H9 (cell line): ENCODE data around the gene LAMTOR4. TPM values are rescaled to one million over a fixed set of nuclear protein-coding genes. Genes with fewer than 3 reads are reported as not detected.

Experiments used
- DNase-seq: peaks from one replicate; pipeline ENCODE4 v3.0.0-alpha.2; 2017
- H2AFZ ChIP-seq: one replicate; pipeline ENCODE4 v1.6.1; 2013; ENCODE audit warnings: mild to moderate bottlenecking, low read length, control low read depth, moderate library complexity
- H2AK5ac ChIP-seq: 2 replicates; pipeline ENCODE4 v1.6.1; 2013; ENCODE audit warnings: low read length, control low read depth, mixed read lengths; ENCODE audit not compliant: insufficient read length
- H2BK120ac ChIP-seq: one replicate; pipeline ENCODE4 v1.6.1; 2013; ENCODE audit warnings: low read depth, mild to moderate bottlenecking, low read length, control low read depth, inconsistent platforms; ENCODE audit not compliant: poor library complexity, severe bottlenecking
- H2BK12ac ChIP-seq: 2 replicates; pipeline ENCODE4 v1.6.1; 2013; ENCODE audit warnings: low read length, control low read depth, mixed read lengths, low read depth; ENCODE audit not compliant: insufficient read length
- H2BK15ac ChIP-seq: 2 replicates; pipeline ENCODE4 v1.6.1; 2013; ENCODE audit warnings: low read depth, low read length, control low read depth
- H2BK20ac ChIP-seq: one replicate; pipeline ENCODE4 v1.6.1; 2013; ENCODE audit warnings: low read depth, mild to moderate bottlenecking, low read length, control low read depth, inconsistent platforms; ENCODE audit not compliant: poor library complexity, severe bottlenecking
- H2BK5ac ChIP-seq: 2 replicates; pipeline ENCODE4 v1.6.1; 2013; ENCODE audit warnings: low read length, control low read depth, mixed read lengths; ENCODE audit not compliant: insufficient read length
- H3K14ac ChIP-seq: 2 replicates; pipeline ENCODE4 v1.6.1; 2013; ENCODE audit warnings: low read length, control low read depth; ENCODE audit not compliant: insufficient read depth
- H3K18ac ChIP-seq: 2 replicates; pipeline ENCODE4 v1.6.1; 2013; ENCODE audit warnings: low read depth, mild to moderate bottlenecking, mixed read lengths, low read length, control low read depth; ENCODE audit not compliant: insufficient read length
- H3K23ac ChIP-seq: 2 replicates; pipeline ENCODE4 v1.6.1; 2013; ENCODE audit warnings: low read length, control low read depth, mixed read lengths, low read depth; ENCODE audit not compliant: insufficient read length
- H3K23me2 ChIP-seq: 2 replicates; pipeline ENCODE4 v1.6.1; 2013; ENCODE audit warnings: low read depth, mild to moderate bottlenecking, mixed read lengths, low read length, control low read depth; ENCODE audit not compliant: insufficient read length, poor library complexity, severe bottlenecking
- H3K27ac ChIP-seq: 2 replicates; pipeline ENCODE4 v1.5.1; 2013; ENCODE audit warnings: low read length, control low read depth, mixed read lengths, low read depth; ENCODE audit not compliant: insufficient read length
- H3K27me3 ChIP-seq: 2 replicates; pipeline ENCODE4 v1.6.1; 2013; ENCODE audit warnings: low read length, control low read depth, inconsistent platforms; ENCODE audit not compliant: insufficient read depth
- H3K4ac ChIP-seq: 2 replicates; pipeline ENCODE4 v1.6.1; 2013; ENCODE audit warnings: low read depth, mild to moderate bottlenecking, control low read depth, inconsistent platforms, low read length, moderate library complexity
- H3K4me1 ChIP-seq: 2 replicates; pipeline ENCODE4 v1.6.1; 2013; ENCODE audit warnings: low read length, control low read depth, inconsistent platforms; ENCODE audit not compliant: insufficient read depth
- H3K4me2 ChIP-seq: 2 replicates; pipeline ENCODE4 v1.6.1; 2013; ENCODE audit warnings: low read length, control low read depth, mixed read lengths; ENCODE audit not compliant: insufficient read length, insufficient read depth
- H3K56ac ChIP-seq: 2 replicates; pipeline ENCODE4 v1.6.1; 2013; ENCODE audit warnings: low read depth, mild to moderate bottlenecking, mixed read lengths, low read length, control low read depth; ENCODE audit not compliant: insufficient read length
- H3K79me1 ChIP-seq: 2 replicates; pipeline ENCODE4 v1.6.1; 2013; ENCODE audit warnings: low read depth, mild to moderate bottlenecking, moderate library complexity, low read length, control low read depth, inconsistent platforms; ENCODE audit not compliant: insufficient read depth, poor library complexity, severe bottlenecking
- H3K79me2 ChIP-seq: 2 replicates; pipeline ENCODE4 v1.6.1; 2013; ENCODE audit warnings: low read length, control low read depth, inconsistent platforms; ENCODE audit not compliant: insufficient read depth
- H3K9ac ChIP-seq: 2 replicates; pipeline ENCODE4 v1.6.1; 2013; ENCODE audit warnings: low read length, control low read depth, mixed read lengths; ENCODE audit not compliant: insufficient read length; ENCODE audit errors: extremely low read depth
- H3K9me3 ChIP-seq: one replicate; pipeline ENCODE4 v1.6.1; 2013; ENCODE audit warnings: low read depth, low read length, inconsistent platforms; ENCODE audit not compliant: control insufficient read depth
- H3T11ph ChIP-seq: one replicate; pipeline ENCODE4 v1.6.1; 2013; ENCODE audit warnings: mild to moderate bottlenecking, low read length, control low read depth, inconsistent platforms
- H4K20me1 ChIP-seq: one replicate; pipeline ENCODE4 v1.6.1; 2013; ENCODE audit not compliant: control insufficient read depth, insufficient read length, insufficient read depth
- H4K5ac ChIP-seq: 2 replicates; pipeline ENCODE4 v1.6.1; 2013; ENCODE audit warnings: low read depth, mild to moderate bottlenecking, mixed read lengths, low read length, control low read depth; ENCODE audit not compliant: insufficient read length
- H4K8ac ChIP-seq: replicated peaks from 2 replicates; pipeline ENCODE4 v1.6.1; 2013; ENCODE audit warnings: low read length, control low read depth, mixed read lengths, low read depth; ENCODE audit not compliant: insufficient read length
- H4K91ac ChIP-seq: 2 replicates; pipeline ENCODE4 v1.6.1; 2013; ENCODE audit warnings: low read depth, mild to moderate bottlenecking, moderate library complexity, mixed read lengths, low read length, control low read depth; ENCODE audit not compliant: insufficient read length
- H3K27ac Mint-ChIP-seq, 3 experiments: 2 replicates in 2 of 3; 3 replicates in 1 of 3; pipeline ENCODE4 v1.8.0; 2020 to 2021; ENCODE audit warnings: mixed read lengths in 3 of 3, mild to moderate bottlenecking in 1 of 3, moderate library complexity in 1 of 3
- H3K27me3 Mint-ChIP-seq: 2 replicates; pipeline ENCODE4 v1.8.0; 2021; ENCODE audit warnings: low read depth, mild to moderate bottlenecking, moderate library complexity, mixed read lengths
- H3K36me3 Mint-ChIP-seq, 3 experiments: 2 replicates in 2 of 3; 3 replicates in 1 of 3; pipeline ENCODE4 v1.8.0; 2020 to 2021; ENCODE audit warnings: low read depth in 3 of 3, mixed read lengths in 3 of 3; ENCODE audit not compliant: insufficient read depth in 1 of 3
- H3K4me1 Mint-ChIP-seq, 2 experiments: 2 replicates each; pipeline ENCODE4 v1.8.0; 2020; ENCODE audit warnings: mixed read lengths in 2 of 2
- H3K4me3 Mint-ChIP-seq, 2 experiments: 2 replicates in 1 of 2; 3 replicates in 1 of 2; pipeline ENCODE4 v1.8.0; 2020 to 2021; ENCODE audit warnings: mild to moderate bottlenecking in 2 of 2, mixed read lengths in 2 of 2, moderate library complexity in 1 of 2
- H3K9me3 Mint-ChIP-seq, 2 experiments: 2 replicates in 1 of 2; 3 replicates in 1 of 2; pipeline ENCODE4 v1.8.0; 2020; ENCODE audit warnings: mild to moderate bottlenecking in 2 of 2, mixed read lengths in 2 of 2, moderate library complexity in 1 of 2
- WGBS: extraction: QIAGEN DNeasy Blood & Tissue Kit; methylation state at CpG from one replicate; pipeline ENCODE4 v1.1.7; 2013; ENCODE audit warnings: missing lambda C conversion rate, low lambda C conversion rate, mixed read lengths; ENCODE audit not compliant: insufficient read length; ENCODE audit errors: extremely low coverage; 5-methylcytosine and 5-hydroxymethylcytosine counted together
- total RNA-seq: library from RNA; stranded (reverse); gene quantifications from 2 replicates; pipeline ENCODE4 v1.2.1, GENCODE V29; 2021
- TF ChIP-seq, protein P1 (sequence below): fragments of 200-600 bp; sonication (generic); conservative IDR thresholded peaks from 3 replicates; pipeline ENCODE4 v1.8.0; 2021; ENCODE audit warnings: antibody characterized with exemption, mild to moderate bottlenecking

LAMTOR4 gene
- total RNA-seq, 1 experiment from 2014 or later = 179 TPM

DNA sequence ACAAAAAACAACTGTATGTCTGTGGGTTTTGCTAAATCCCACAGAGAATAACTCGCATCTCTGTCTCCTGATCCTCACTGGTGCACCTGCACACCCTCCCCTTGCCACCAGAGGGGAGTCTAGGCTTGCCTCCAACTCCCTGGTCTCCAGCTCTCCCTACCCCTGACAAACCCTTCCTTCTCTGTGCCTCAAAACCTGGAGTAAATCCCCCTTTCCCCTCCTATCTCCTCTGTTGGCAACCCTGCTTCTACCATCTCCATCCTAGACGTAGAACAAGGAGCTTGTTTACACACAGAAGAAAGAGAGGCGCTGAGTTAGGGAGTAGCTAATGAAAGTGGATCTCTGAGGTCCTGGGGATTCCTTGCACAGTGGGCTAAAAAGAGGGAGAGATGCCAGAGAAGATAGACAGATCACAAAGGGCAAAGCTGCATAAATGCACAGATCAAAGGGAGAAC lies 16.0 kb upstream of the LAMTOR4 start:
- Histone ChIP-seq H2BK12ac (no peak overlapping the region), H3K27ac (no peak overlapping the region), H4K20me1 (no peaks in the 10 kb centered on the region), H3K23ac (no peak overlapping the region), H3K23me2 (peaks cover 4% of the 10 kb centered on the region), H2BK20ac (no peak overlapping the region), H4K5ac (no peak overlapping the region), H3K18ac (no peak overlapping the region), H2AFZ (peak overlapping the region; percentile 65), H3K14ac (no peak overlapping the region), H3K4ac (no peak overlapping the region), H3K4me1 (peaks cover 4% of the 10 kb centered on the region; the same call in 1 of the 2 replicates), H3K4me2 (no peak overlapping the region), H3K9ac (no peak overlapping the region), H3T11ph (no peak overlapping the region), H3K56ac (no peak overlapping the region), H2BK15ac (no peak overlapping the region), H4K8ac (no peak overlapping the region), H2BK5ac (no peak overlapping the region), H4K91ac (no peak overlapping the region), H3K79me1 (no peaks in the 10 kb centered on the region), H3K27me3 (no peaks in the 10 kb centered on the region; the same call in 1 of the 2 replicates), H3K9me3 (no peaks in the 10 kb centered on the region), H2AK5ac (no peak overlapping the region), H3K79me2 (no peaks in the 10 kb centered on the region), H2BK120ac (no peak overlapping the region)
- H3K9me3 Mint-ChIP-seq = no peaks in the 10 kb centered on the region
- WGBS = no CpG with 5 or more reads among the region's 3 CpGs
- TF ChIP-seq, protein P1, sequence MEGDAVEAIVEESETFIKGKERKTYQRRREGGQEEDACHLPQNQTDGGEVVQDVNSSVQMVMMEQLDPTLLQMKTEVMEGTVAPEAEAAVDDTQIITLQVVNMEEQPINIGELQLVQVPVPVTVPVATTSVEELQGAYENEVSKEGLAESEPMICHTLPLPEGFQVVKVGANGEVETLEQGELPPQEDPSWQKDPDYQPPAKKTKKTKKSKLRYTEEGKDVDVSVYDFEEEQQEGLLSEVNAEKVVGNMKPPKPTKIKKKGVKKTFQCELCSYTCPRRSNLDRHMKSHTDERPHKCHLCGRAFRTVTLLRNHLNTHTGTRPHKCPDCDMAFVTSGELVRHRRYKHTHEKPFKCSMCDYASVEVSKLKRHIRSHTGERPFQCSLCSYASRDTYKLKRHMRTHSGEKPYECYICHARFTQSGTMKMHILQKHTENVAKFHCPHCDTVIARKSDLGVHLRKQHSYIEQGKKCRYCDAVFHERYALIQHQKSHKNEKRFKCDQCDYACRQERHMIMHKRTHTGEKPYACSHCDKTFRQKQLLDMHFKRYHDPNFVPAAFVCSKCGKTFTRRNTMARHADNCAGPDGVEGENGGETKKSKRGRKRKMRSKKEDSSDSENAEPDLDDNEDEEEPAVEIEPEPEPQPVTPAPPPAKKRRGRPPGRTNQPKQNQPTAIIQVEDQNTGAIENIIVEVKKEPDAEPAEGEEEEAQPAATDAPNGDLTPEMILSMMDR = peak; percentile 93
- H3K36me3 Mint-ChIP-seq = no peaks in the 10 kb centered on the region
- no peak overlapping the region; a peak in 1 of 7 replicates for H3K27ac Mint-ChIP-seq
- peaks cover 7 to 10% of the 10 kb centered on the region in 2 experiments for H3K4me1 Mint-ChIP-seq
- DNase-seq = peak; percentile 79
- H3K4me3 Mint-ChIP-seq = no peak overlapping the region
- H3K27me3 Mint-ChIP-seq = peaks cover 35% of the 10 kb centered on the region
